ENCODE data around the gene ZDHHC9. TPM values are rescaled to one million over a fixed set of nuclear protein-coding genes. Genes with fewer than 3 reads are reported as not detected.

ZDHHC9 gene
- total RNA-seq, 1 donor from 2014 or later, result 45.4 TPM

- Mint-ChIP-seq H3K4me1 (ENCODE audit: low read depth) (peaks cover 16% of the 10 kb centered on the region), H3K9me3 (ENCODE audit: low read depth) (no peaks in the 10 kb centered on the region), H3K4me3 (ENCODE audit: unreplicated experiment) (no peak overlapping the region), H3K27ac (ENCODE audit: unreplicated experiment) (no peak overlapping the region), H3K27me3 (ENCODE audit: low read depth) (peaks cover 27% of the 10 kb centered on the region), H3K36me3 (ENCODE audit: low read depth) (no peaks in the 10 kb centered on the region)
- TF ChIP-seq CTCF (IDR thresholded peaks at IDR 0.05), result no peak
- no peak for DNase-seq (ENCODE audit: low spot score)
Observed at GRCh38 chrX:129846716-129847115, 3.0 kb upstream of the ZDHHC9 start.

- TF ChIP-seq CTCF (IDR thresholded peaks at IDR 0.05), result no peak
- H3K36me3 Mint-ChIP-seq (ENCODE audit: low read depth), result no peaks in the 10 kb centered on the region
- H3K4me1 Mint-ChIP-seq (ENCODE audit: low read depth), result peaks cover 20% of the 10 kb centered on the region
- peaks cover 27% of the 10 kb centered on the region for H3K27me3 Mint-ChIP-seq (ENCODE audit: low read depth)
- no peaks in the 10 kb centered on the region for H3K9me3 Mint-ChIP-seq (ENCODE audit: low read depth)
- no peak for DNase-seq (ENCODE audit: low spot score)
- no peak overlapping the region for H3K4me3 Mint-ChIP-seq (ENCODE audit: unreplicated experiment)
- no peak overlapping the region for H3K27ac Mint-ChIP-seq (ENCODE audit: unreplicated experiment)
Observed at GRCh38 chrX:129845616-129846190, 2.0 kb upstream of the ZDHHC9 start.

GRCh38 chrX:129843209-129843458, 552 bp downstream of the ZDHHC9 start:
- DNase-seq (ENCODE audit: low spot score), result no peak
- H3K4me1 Mint-ChIP-seq (ENCODE audit: low read depth), result peaks cover 33% of the 10 kb centered on the region
- H3K4me3 Mint-ChIP-seq (ENCODE audit: unreplicated experiment), result peak overlapping the region; percentile 84
- peak overlapping the region; percentile 85 for H3K27ac Mint-ChIP-seq (ENCODE audit: unreplicated experiment)
- peaks cover 22% of the 10 kb centered on the region for H3K27me3 Mint-ChIP-seq (ENCODE audit: low read depth)
- no peaks in the 10 kb centered on the region for H3K9me3 Mint-ChIP-seq (ENCODE audit: low read depth)
- H3K36me3 Mint-ChIP-seq (ENCODE audit: low read depth), result no peaks in the 10 kb centered on the region
- TF ChIP-seq CTCF (IDR thresholded peaks at IDR 0.05), result no peak

GRCh38 chrX:129842510-129843208, 1.0 kb downstream of the ZDHHC9 start:
- Mint-ChIP-seq H3K4me1 (ENCODE audit: low read depth) (peaks cover 33% of the 10 kb centered on the region), H3K4me3 (ENCODE audit: unreplicated experiment) (peak overlapping the region; percentile 84), H3K9me3 (ENCODE audit: low read depth) (no peaks in the 10 kb centered on the region), H3K27me3 (ENCODE audit: low read depth) (peaks cover 19% of the 10 kb centered on the region), H3K36me3 (ENCODE audit: low read depth) (no peaks in the 10 kb centered on the region), H3K27ac (ENCODE audit: unreplicated experiment) (peak overlapping the region; percentile 85)
- DNase-seq (ENCODE audit: low spot score), result no peak
- no peak for TF ChIP-seq CTCF (IDR thresholded peaks at IDR 0.05)

- Mint-ChIP-seq H3K27ac (ENCODE audit: unreplicated experiment) (no peak overlapping the region), H3K4me3 (ENCODE audit: unreplicated experiment) (no peak overlapping the region)
Observed at GRCh38 chrX:129840344-129840743, 3.3 kb downstream of the ZDHHC9 start.

More at GRCh38 chrX:129840344-129840743, 3.3 kb downstream of the ZDHHC9 start:
- no peak for DNase-seq (ENCODE audit: low spot score)
- H3K36me3 Mint-ChIP-seq (ENCODE audit: low read depth), result no peaks in the 10 kb centered on the region
- TF ChIP-seq CTCF (IDR thresholded peaks at IDR 0.05), result no peak
- H3K27me3 Mint-ChIP-seq (ENCODE audit: low read depth), result no peaks in the 10 kb centered on the region
- no peaks in the 10 kb centered on the region for H3K9me3 Mint-ChIP-seq (ENCODE audit: low read depth)
- peaks cover 33% of the 10 kb centered on the region for H3K4me1 Mint-ChIP-seq (ENCODE audit: low read depth)

All from chondrocyte (in vitro differentiated cells).